NCI-H748 (cell line): ENCODE data around the gene ASCC3.
"Not testable (repeated sequence)": the region's sequence is repeated elsewhere in the genome, so short reads cannot be mapped to it uniquely, and the experiment has no call there.

Experiments
- DNase-seq: peaks from one replicate; lab custom pipeline; 2025; ENCODE audit not compliant: unreplicated experiment; lab: John Stamatoyannopoulos, UW

Gene ASCC3

DNA sequence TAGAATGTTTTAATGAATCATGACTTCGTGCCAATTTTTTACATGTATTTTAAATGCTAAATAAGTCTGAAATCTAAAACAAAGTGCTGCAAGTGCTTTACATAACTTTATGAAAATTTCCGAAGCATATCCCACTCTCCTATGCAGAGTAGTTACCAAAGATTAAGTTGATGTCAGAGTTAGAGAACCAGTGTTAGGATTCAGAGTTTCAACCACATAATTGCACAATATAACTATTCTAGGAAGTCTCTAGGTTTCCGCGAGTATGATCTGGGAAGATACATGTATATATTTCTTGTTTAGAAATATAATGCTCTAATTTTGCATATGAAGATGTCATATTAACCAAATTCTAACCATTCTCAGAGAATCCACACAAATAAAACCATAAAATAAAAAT lies 74.8 kb downstream of the ASCC3 start:
- DNase-seq = no peak

DNA sequence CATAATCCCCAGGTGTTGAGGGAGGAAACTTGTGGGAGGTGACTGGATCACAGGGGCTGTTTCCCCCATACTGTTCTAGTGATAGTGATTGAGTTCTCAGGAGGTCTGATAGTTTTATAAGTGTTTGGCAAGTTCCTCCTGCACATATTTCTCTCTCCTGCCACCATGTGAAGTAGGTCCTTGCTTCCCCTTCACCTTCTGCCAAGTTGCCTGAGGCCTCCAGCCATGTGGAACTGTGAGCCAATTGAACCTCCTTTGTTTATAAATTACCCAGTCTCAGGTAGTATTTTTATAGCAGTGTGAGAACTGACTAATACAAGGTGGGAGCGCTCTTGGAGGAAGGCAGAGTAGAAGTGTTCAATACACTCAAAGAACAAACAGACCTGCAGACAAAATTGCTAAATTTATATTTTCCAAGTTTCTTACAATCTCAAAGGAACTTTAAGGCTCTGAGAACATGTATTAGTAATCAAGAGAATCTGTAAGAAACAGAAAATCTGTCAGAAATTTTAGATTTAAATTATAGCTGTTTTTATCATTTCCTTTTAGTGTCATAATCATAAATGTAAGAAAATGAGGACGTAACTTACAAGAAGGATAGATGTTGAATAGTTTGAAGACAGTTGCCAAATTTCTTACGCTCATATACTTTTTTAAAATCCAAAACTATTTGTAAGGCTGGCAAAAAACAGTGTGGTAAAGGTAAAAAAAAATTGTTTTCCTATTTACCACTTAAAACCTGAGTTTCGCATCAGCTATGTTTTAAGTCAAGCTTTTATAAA lies 77.7 kb downstream of the ASCC3 start:
- peak; percentile 27 for DNase-seq

DNA sequence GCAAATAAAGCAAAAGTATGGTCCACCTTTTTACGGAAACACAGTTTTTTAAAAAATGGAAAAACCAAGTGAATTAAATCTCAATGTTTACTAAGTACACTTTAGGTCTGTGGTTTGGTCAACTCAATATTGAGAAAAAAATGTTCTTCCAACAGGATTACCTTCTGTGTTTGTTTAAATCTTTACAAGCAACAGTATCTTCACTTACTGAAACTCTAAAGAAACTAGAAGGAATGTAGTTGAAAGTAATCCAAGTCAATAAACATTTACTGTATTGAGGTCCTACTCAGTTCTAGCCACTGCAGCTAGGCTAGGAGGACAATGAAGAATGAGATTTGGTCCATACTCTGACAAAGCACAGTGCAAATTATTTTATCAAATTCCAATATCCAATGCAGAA lies 80.1 kb downstream of the ASCC3 start:
- DNase-seq = no peak

DNA sequence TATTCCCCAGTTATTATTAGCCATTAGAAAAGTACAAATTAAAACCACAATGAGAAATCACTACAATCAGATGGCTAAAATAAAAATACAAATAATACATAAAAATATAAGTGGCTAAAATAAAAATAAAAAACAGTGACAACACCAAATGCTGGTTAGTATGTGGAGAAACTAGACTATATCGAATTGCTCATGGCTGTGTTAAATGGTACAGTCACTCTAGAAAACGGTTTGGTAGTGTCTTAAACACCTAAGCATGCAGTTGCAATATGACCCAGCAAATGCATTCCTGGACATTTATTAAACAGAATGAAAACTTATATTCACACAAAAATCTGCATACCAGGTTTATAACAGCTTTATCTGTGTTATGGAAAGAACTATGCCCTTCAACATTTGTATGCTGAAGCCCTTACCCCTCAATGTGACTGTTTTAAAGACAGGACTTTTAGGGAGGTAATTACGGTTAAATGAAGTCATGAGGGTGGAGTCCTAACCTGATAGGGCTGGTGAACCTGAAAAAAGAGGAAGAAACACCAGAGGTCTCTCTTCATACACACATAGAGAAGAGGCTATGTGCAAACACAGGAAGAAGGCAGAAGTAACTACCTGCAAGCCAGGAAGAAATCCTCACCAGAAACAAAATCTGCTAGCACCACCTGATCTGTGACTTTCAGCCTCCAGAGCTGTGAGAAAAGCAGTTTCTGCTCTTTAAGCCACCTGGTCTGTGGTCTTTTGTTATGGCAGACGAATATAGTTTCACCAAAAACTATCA lies 84.9 kb downstream of the ASCC3 start:
- DNase-seq = peak; percentile 14

DNA sequence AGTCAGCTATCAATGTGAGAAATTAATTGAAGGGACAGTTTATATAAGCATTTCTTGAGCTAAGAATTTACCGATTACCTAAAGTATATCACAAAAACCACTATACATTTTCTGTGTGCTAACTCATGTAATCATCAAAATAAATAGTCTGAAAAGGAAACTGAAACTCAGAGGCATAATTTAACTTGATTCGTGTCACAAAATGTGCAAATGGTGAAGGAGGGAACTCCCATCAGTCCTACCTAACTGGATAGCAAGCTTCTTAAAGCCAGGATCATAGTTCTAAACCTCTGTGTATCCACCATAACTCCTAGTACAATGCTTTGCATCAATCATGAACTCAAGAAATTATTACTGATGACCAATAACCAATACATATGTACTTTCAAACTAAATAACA lies 91.0 kb downstream of the ASCC3 start:
- no peak for DNase-seq

DNA sequence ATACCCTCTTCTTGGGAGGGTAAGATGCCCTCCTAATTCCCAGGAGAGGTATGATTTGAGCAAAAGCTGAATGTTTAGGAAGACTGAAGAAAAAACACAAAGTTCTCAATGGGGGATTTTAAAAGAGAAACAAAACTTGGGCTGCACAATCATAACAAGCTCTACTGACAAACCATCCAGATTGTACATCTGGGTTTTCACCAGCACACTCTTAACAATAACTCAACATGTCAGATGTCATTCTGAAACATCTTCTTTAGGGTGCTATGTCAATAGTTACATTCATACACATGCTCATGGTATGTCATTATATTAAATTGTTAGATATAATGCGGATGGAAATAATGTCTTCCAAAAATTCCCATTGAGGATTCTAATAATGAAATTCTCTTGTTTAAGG lies 95.1 kb downstream of the ASCC3 start:
- DNase-seq = no peak

DNA sequence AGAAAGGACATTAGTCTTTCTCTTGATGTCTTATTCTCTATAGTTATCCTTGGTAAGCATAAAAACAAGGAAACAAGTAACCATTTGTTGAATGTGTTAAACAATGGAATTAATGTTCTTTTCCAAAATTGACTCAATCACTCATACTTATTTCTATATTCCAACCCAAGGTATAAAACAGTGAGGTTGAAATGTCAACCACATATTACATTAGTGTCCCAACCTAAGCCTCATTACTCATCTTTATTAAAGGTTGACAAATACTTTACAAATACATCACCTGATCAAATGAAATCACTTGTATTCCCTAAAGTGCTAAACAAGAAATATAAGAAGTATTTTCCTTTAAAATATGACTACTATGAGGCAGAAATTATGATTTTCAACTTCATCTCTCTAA lies 100.5 kb downstream of the ASCC3 start:
- no peak for DNase-seq

DNA sequence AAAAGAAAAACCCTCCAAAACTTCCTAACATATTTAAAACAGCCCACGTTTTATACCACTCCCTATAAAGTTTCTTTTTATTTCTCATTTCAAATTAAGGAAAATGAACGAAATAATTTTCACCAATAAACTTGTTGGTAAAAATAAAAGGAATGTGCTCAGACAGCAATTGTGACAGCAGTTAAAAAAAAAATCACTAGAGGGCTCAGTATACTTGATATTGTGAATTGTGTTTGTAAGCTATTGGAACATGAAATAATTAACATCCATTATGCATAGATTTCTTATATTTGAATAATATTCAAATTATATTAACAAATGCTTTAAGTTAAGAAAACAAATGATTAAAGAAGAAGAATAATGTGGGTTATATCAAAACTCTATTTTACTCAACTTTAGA lies 105.5 kb downstream of the ASCC3 start:
- no peak for DNase-seq

DNA sequence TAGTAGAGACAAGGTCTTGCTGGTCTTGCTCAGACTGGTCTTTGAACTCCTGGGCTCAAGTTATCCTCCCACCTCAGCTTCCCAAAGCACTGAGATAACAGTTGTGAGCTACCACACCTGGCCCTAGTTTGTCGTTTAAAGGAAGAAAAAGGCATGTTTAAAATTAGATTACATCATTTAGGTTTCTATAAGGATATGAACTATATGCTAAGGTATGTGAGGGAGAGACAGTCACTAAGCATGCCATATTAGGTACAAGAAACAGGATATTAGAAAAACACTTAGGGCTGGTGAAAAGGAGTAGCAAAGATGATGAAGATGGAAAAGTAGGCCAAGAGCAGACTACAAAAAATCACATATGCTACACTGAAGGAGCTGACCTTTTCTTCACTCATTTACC lies 106.4 kb downstream of the ASCC3 start:
- DNase-seq = no peak

DNA sequence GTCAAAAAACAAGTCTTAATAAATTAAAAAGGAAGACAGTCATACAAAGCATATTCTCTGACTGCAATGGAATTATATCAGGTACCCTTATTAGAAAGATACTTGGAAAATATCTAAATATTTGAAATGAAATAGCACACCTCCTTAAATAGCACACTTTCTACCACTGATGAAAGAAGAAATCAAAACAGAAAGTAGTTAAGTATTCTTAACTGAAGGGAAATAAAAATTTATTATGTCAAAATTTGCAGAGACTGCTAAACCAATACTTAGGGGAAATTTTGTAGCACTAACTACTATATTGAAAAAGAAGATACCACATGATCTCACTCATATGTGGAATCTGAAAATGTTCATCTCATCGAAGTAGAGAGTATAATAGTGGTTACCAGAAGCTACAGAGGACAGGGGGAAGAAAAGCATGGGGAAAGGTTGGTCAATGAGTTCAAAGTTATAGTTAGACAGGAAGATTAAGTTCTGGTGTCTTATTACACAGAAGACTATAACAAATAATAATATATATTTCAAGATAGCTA lies 112.2 kb downstream of the ASCC3 start:
- DNase-seq = no peak

DNA sequence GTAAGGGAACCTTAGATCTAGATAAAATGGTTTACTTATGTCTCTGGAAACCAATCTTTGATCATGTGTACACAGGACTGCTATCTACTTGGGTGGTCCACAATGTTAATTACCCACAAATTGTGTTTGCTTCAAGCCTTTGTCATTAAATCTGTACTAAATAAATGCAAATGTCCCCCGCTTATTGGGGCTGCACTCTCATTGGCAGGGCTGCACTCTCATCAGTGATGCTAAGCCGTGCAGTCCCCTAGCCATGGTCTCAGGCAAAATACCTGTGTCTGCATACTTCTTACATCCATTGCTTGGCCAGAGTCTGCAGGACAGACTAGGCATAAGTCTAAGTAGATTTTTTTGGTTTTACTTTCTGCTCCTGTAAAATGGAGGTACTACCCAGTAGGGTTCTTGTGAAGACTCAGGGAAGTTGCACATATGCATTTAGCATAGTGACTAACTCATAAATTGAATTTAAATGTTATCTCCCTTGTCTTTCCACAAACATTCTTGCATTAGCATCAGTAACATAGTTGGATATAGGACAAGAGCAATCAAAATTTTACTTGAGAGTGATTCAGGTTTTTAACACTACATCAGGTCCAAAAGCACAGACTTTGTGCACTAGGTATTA lies 117.4 kb downstream of the ASCC3 start:
- DNase-seq = no peak

DNA sequence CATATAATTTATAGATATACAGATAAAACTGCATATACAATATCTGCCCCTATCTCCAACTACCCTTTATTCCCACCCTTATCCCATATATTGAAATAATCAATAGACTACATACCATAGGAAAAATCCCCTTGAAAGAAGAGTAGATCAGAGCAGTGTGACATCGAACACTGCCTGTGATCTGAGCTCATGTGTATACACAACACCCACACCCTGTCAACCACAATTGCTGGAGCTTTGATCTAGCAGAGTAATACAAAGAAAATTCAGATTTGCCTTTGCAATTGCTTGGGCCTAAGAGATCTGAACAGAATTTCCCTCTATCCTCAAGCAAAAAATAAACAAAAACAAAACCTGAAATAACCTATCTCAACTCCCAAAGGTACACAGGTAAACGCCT lies 119.3 kb downstream of the ASCC3 start:
- no peak for DNase-seq

DNA sequence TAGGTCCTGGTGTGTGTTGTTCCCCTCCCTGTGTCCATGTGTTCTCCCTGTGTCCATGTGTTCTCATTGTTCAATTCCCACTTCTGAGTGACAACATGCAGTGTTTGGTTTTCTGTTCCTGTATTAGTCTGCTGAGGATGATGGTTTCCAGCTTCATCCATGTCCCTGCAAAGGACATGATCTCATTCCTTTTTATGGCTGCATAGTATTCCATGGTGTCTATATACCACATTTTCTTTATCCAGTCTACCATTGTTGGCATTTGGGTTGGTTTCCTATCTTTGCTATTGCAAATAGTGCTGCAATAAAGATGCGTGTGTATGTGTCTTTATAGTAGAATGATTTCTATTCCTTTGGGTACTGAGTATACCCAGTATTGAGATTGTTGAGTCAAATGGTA lies 122.7 kb downstream of the ASCC3 start:
- DNase-seq = not testable (repeated sequence)

DNA sequence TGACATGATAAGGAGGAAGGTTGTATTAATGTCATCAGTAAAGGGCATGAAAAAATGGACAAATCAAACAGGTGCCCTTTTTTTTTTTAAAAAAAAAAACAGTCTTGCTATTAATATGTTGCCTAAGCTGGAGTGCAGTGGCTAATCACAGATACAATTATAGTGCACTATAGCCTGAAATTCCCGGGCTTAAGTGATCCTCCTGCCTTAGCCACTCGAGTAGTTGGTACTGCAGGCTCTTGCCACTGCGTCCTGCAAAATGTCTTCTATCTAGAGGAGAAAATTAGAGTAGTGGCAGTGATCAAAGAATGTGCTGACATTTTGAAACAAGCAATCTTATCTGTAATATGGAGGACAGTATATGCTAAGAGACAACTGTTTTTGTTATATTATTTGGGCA lies 127.7 kb downstream of the ASCC3 start:
- no peak for DNase-seq

DNA sequence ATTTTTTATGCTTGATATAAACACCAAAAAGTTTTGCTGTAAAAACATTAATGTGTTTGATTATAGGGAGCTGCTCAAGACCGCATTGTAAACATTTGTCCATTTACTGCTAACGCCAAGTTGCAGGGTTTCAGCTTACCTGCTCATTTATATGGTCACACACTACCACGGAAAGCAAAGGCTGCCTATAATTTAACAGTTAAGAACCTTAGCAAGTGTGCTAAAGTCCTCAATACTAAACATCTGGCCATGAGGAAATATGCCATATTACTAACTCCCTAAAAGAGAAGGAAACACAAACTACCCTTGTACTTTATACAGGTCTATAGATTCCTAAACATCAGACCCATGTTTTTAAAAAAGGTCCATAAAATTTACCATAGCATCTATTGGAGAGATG lies 129.5 kb downstream of the ASCC3 start:
- peak; percentile 46 for DNase-seq

DNA sequence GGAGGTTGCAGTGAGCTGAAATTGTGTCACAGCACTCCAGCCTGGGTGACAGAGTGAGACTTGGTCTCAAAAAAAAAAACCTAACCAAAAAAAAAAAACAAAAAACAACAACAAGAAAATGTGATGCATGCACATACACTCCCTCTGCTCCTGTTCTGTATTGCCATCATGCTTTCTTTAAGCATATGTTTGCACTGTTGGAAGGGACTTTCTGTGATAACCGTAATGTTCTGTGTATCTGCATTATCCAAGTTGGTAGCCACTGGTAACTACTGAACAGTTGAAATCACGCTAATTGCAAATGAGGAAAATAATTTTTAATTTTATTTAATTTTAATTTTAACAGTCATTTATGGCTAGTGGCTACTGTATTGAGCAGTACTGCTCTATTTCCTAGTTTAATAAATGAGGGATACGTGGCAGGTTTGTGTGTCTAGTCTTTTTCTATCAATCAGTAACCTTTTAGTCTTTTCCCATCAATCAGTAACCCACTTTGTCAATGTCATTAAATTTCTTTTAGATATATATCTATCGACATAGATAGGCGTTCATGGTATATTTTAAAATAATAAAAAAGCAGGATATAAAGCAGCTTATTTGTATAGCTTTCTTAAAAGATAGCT lies 135.6 kb downstream of the ASCC3 start:
- no peak for DNase-seq

DNA sequence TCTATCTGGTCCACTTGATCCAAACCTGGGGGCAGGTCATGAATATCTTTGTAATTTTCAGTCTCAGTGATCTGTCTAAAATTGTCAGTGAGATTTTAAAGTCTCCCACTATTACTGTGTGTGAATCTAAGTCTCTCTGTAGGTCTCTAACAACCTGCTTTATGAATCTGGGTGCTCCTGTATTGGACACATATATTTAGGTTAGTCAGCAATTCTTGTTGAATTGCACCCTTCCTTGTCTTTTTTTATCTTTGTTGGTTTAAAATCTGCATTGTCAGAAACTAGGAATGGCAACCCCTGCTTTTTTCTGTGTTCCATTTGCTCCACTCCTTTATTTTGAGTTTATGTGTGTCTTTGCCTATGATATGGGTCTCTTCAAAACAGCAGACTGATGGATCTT lies 140.7 kb downstream of the ASCC3 start:
- DNase-seq = no peak

DNA sequence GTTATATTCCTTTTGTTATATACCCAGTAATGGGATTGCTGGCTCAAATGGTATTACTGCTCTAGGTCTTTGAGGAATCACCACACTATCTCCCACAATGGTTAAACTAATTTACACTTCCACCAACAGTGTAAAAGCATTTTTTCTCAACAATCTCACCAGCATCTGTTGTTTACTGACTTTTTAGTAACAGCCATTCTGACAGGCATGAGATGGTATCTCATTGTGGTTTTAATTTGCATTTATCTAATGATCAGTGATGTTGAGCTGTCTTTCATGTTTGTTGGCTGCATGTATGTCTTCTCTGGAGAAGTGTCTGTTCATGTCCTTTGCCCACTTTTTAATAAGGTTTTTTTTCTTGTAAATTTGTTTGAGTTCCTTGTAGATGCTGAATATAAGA lies 143.4 kb downstream of the ASCC3 start:
- not testable (repeated sequence) for DNase-seq

DNA sequence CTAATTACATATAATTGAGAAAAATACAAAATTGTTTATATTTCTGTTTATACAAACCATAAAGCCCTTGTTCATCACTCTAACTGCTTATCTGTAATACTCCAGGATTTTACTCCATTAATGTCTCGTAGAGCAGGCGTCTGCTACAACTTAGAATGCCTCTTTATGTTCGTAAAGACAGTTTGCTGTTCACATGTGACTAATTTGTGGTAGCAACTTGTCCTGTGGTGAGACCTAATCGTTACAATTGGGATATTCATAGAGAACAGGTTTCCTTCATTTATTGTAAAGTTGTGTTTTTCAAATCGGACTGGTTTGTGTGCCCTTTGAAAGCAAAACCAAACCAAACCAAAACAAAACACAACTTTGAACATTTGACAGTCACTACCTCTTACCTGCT lies 149.7 kb downstream of the ASCC3 start:
- DNase-seq = no peak

DNA sequence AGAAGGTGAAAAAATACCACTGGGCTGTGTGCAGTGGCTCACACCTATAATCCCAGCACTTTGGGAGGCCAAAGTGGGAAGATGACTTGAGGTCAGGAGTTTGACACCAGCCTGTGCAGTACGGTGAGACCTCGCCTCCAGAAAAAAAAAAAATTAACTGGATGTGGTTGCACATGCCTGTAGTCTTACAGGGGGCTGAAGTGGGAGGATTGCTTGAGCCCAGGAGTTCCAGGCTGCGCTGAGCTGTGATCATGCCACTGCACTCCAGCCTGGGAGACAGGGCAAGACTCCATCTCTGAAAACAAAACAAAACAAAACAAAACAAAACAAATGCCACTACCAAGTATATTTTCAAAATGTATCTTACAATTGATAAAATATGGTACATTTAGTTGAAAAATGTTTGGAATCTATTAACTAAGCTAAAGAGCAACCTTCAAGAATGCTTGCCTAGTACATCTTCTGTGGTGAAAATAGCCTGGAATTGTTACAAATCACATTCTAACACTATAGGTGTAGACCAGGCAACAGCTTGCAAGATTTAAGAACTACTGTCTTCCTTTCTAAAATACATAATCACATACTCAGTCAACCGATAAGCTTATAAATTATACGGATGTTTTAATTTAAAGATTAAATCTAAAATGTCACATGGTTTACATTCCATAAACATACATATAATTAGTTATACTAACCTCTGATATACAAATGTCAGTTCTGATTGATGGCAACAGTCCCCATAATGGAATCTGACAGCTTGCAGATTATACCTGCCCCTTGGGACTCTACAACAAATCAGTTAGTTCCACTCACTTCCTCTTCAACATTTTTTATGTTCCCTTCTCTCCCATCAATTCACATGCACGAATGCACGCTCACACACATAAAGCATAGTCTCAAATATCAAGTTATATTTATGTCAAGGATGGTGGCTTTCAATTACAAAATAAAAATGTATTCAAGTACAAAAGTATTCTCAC lies 150.8 kb downstream of the ASCC3 start:
- DNase-seq = no peak
